Common myeloid progenitor, CD34-positive (primary cell): Measurements from ENCODE around the gene MATN1.
"Not testable (repeated sequence)": the region's sequence is repeated elsewhere in the genome, so short reads cannot be mapped to it uniquely, and the experiment has no call there.

ENCODE experiments used
- CTCF ChIA-PET: fragments of 350-600 bp; sonication (Branson Sonifier 250); formaldehyde crosslinking; loops from one replicate; lab custom pipeline; 2021; ENCODE audit warnings: antibody characterized with exemption; lab: Charles Lee
- POLR2A ChIA-PET: fragments of 350-600 bp; sonication (Branson Sonifier 250); formaldehyde crosslinking; loops from one replicate; lab custom pipeline; 2021; ENCODE audit warnings: antibody characterized with exemption; lab: Charles Lee
- DNase-seq, 3 donors: peaks; one replicate each; pipeline versions ENCODE4 v3.0.0 to v3.0.0-alpha.2; 2013
- H3K27ac ChIP-seq, 2 experiments: 1 replicate in 1 of 2; 2 replicates in 1 of 2; pipeline ENCODE4 v1.7.0; 2013; ENCODE audit warnings: inconsistent platforms in 2 of 2, low read length in 2 of 2, mild to moderate bottlenecking in 2 of 2, low read depth in 1 of 2, moderate library complexity in 1 of 2; ENCODE audit not compliant: severe bottlenecking in 2 of 2, insufficient read depth in 1 of 2, poor library complexity in 1 of 2
- H3K27me3 ChIP-seq, 5 experiments: replicated peaks in 2 of 5; 1 replicate in 3 of 5; 2 replicates in 2 of 5; pipeline versions ENCODE4 v1.6.1 to v1.7.0; 2013; ENCODE audit warnings: low read length in 4 of 5, mild to moderate bottlenecking in 2 of 5, moderate library complexity in 2 of 5, inconsistent platforms in 1 of 5; ENCODE audit not compliant: insufficient read depth in 5 of 5, control insufficient read depth in 4 of 5
- H3K36me3 ChIP-seq, 4 experiments: 1 replicate in 2 of 4; 2 replicates in 2 of 4; pipeline versions ENCODE4 v1.6.1 to v1.7.0; 2013; ENCODE audit warnings: low read length in 3 of 4, control low read depth in 1 of 4, mild to moderate bottlenecking in 1 of 4; ENCODE audit not compliant: control insufficient read depth in 4 of 4, insufficient read depth in 4 of 4
- H3K4me1 ChIP-seq, 4 experiments: 1 replicate in 3 of 4; 2 replicates in 1 of 4; pipeline versions ENCODE4 v1.6.1 to v1.7.1; 2013; ENCODE audit warnings: low read length in 3 of 4, mild to moderate bottlenecking in 3 of 4, control low read depth in 1 of 4, inconsistent platforms in 1 of 4, moderate library complexity in 1 of 4; ENCODE audit not compliant: control insufficient read depth in 4 of 4, insufficient read depth in 4 of 4; ENCODE audit errors: control extremely low read depth in 1 of 4
- H3K4me3 ChIP-seq, 7 experiments: 1 replicate in 4 of 7; 2 replicates in 3 of 7; pipeline versions ENCODE4 v1.5.1 to v1.7.0; 2013; ENCODE audit warnings: mild to moderate bottlenecking in 7 of 7, low read length in 6 of 7, moderate library complexity in 6 of 7, inconsistent platforms in 2 of 7, low read depth in 2 of 7, control low read depth in 1 of 7; ENCODE audit not compliant: insufficient read depth in 4 of 7, control insufficient read depth in 1 of 7; ENCODE audit errors: extremely low read depth in 1 of 7
- H3K9me3 ChIP-seq, 5 experiments: 1 replicate in 4 of 5; 2 replicates in 1 of 5; pipeline versions ENCODE4 v1.6.1 to v1.7.1; 2013; ENCODE audit warnings: low read length in 4 of 5, mild to moderate bottlenecking in 2 of 5, inconsistent platforms in 1 of 5, low read depth in 1 of 5, moderate library complexity in 1 of 5; ENCODE audit not compliant: control insufficient read depth in 4 of 5, insufficient read depth in 2 of 5; ENCODE audit errors: control extremely low read depth in 1 of 5
- WGBS: methylation state at CpG from one replicate; pipeline ENCODE4 v1.1.5; 2013; ENCODE audit not compliant: insufficient coverage; 5-methylcytosine and 5-hydroxymethylcytosine counted together

The MATN1 gene

DNA sequence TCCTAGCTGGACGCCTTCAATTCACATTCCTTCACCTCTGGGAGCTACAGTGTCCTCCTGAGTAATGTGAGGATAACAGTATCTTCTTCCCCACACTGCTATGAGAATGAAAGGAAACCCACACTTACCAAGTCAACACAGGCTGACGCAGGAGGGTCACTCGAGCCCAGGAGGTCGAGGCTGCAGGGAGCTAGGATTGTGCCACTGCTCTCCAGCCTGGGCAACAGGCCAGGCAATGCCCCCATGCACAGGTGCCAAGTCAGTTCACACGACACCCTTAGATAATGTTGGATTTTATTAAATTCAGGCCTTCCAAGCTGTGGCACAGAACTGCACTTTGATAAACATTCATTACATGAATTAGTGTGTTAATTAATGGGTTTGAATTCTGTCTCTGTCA is 31.9 kb downstream of the MATN1 start:
- peaks cover 0 to 43% (median 9%) of the 10 kb centered on the region in 5 experiments for H3K27me3 ChIP-seq
- POLR2A ChIA-PET = no interaction called here
- WGBS = 58% methylated on average over 4 of the region's 5 CpGs

DNA sequence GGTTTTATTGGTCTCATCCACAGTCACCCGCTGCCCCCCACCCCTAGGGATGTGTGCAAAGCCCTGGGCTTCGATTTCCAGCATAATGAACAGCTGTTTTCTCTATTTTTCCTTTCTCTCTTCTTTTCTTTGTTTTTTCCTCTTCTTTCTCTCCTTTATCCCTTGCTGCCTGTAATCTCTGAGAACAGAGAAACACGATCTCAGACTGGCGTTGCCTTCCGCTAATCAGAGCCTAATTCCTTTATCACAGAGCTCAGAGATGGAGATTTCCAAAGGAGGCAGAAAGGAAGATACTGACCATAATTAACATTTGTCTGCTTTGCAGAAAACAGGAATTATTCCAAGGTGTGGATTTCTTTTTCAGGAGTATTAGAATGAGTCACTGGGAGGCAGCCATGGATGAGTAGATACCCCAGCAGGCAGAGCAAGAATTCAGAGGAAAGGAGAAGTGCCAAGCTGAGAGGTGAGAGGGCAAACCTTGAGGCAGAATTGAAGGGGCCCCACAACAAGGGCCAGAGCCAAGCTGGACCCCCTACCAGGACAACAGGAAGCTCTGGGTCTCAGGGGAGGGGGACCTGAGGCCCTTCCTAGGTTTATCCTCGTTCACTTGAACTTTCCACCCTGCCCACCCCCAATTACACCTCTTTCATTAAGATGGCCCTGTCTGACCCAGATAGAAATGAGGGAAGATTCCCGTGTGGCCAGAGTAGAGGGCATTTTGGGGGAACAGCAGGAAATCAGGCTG is 33.3 kb downstream of the MATN1 start:
- ChIA-PET POLR2A (no interaction called here), CTCF (no interaction called here)
- Histone ChIP-seq H3K4me1 (peaks cover 0 to under 1% (median 0%) of the 10 kb centered on the region in 4 experiments), H3K9me3 (no peaks in the 10 kb centered on the region), H3K4me3 (no peak overlapping the region), H3K27ac (no peak overlapping the region), H3K36me3 (no peaks in the 10 kb centered on the region), H3K27me3 (peaks cover 0 to 57% (median 19%) of the 10 kb centered on the region in 5 experiments)
- WGBS = 63% methylated on average over 3 of the region's 7 CpGs
- no peak for DNase-seq

More for the DNA sequence above, 31.9 kb downstream of the MATN1 start:
- DNase-seq = no peak
- Histone ChIP-seq H3K27ac (no peak overlapping the region), H3K4me3 (no peak overlapping the region), H3K36me3 (no peaks in the 10 kb centered on the region), H3K9me3 (no peaks in the 10 kb centered on the region), H3K4me1 (peaks cover 0 to 2% (median 0%) of the 10 kb centered on the region in 4 experiments)
- CTCF ChIA-PET = no interaction called here

DNA sequence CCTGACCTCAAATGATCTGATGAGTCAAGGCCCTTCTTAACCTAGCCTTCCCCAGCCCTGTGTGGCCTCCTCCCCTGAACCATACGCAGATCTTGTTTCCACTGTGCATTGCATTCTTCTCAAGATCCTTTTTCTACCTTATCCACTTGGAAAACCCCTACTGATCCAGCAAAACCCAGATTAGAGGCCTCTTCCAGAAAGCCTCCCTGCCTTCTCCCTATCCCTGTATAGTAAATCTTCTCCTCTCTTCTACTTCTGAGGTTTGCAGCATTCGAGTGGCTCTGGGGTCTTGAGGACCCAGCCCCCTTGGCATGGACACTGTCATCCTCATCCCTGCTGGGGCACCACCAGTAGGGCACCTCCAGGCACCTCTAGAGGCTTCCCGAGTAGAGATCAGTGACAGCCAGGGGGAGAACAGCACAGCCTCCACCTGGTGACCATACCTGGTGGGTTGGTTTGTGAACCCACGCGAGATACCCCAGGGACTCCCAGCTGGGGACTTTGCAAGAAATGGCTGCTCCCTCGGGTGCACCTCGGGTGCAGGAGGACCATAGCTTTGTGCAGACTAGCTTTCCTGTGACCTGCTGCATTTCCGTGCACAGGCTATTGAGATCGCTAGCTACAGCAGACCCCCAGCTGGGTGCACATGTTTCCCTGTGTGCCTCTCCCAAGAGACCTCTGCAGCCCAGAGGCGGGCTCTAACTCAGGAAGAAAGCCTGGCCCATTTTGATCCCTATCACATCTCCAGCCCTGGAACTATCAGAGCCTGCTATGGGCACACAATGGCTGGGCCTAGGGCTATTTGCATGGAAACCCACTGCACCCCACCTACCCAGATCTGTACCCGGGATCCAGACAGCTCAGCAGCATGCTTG is 34.2 kb downstream of the MATN1 start:
- no peak overlapping the region for H3K4me3 ChIP-seq
- H3K27ac ChIP-seq = no peak overlapping the region
- DNase-seq = no peak
- 82% methylated on average over 11 of the region's 11 CpGs for WGBS
- peaks cover 0 to 66% (median 25%) of the 10 kb centered on the region in 5 experiments for H3K27me3 ChIP-seq
- peaks cover 0 to 5% (median 0%) of the 10 kb centered on the region in 4 experiments for H3K4me1 ChIP-seq
- CTCF ChIA-PET = no interaction called here
- H3K36me3 ChIP-seq = no peaks in the 10 kb centered on the region
- H3K9me3 ChIP-seq = no peaks in the 10 kb centered on the region
- POLR2A ChIA-PET = no interaction called here

DNA sequence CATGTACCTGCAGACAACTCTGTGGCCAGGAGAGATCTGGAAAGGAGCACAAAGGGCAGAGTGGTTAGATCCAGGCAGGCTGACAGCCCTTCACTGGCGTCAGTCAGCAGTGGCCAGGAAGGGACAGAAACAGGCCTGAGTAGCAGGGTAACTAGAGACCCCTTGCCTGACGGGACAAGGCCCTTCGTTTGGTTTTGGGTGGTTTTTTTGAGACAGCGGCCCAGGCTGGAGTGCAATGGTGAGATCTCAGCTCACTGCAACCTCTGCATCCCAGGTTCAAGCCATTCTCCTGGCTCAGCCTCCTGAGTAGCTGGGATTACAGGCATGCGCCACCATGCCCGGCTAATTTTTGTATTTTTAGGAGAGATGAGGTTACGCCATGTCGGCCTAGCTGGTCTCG is 34.9 kb downstream of the MATN1 start:
- peaks cover 0 to 72% (median 29%) of the 10 kb centered on the region in 5 experiments for H3K27me3 ChIP-seq
- H3K27ac ChIP-seq, H3K36me3 ChIP-seq, DNase-seq, H3K9me3 ChIP-seq, CTCF ChIA-PET, H3K4me1 ChIP-seq, H3K4me3 ChIP-seq: not testable (repeated sequence)
- POLR2A ChIA-PET = interaction anchor here (0.6 kb wide), 1 partner anchor 83 kb away, joined by 3 read pairs; no protein-coding TSS in a partner anchor
- WGBS = 97% methylated on average over 9 of the region's 9 CpGs

DNA sequence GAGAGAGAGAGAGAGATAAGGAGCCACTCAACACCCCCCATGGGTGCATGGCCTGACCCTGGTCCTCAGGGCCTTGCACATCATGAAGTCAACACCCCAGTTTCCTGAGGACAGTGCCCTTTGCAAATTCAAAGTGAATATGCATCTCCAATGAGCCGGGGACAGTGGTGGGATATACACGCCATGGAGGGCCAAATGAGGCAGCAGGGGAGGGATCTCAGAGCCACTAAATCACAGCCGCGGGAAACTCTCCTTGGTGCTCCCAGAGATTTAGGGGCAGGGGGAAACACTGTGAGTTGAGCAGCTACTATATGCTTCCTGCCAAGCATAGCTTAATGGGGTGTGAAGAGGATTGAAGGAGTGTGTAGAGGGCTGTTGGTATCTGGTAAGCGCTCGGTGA is 35.5 kb downstream of the MATN1 start:
- Histone ChIP-seq H3K36me3 (no peaks in the 10 kb centered on the region), H3K4me3 (no peak overlapping the region), H3K9me3 (no peaks in the 10 kb centered on the region), H3K27ac (no peak overlapping the region), H3K27me3 (peaks cover 2 to 72% (median 33%) of the 10 kb centered on the region in 5 experiments), H3K4me1 (peaks cover 0 to 5% (median 0%) of the 10 kb centered on the region in 4 experiments)
- no peak for DNase-seq
- CTCF ChIA-PET = no interaction called here
- WGBS = 95% methylated on average over 4 of the region's 6 CpGs
- POLR2A ChIA-PET = interaction anchor here (0.6 kb wide), 1 partner anchor 82 kb away, joined by 3 read pairs; no protein-coding TSS in a partner anchor

DNA sequence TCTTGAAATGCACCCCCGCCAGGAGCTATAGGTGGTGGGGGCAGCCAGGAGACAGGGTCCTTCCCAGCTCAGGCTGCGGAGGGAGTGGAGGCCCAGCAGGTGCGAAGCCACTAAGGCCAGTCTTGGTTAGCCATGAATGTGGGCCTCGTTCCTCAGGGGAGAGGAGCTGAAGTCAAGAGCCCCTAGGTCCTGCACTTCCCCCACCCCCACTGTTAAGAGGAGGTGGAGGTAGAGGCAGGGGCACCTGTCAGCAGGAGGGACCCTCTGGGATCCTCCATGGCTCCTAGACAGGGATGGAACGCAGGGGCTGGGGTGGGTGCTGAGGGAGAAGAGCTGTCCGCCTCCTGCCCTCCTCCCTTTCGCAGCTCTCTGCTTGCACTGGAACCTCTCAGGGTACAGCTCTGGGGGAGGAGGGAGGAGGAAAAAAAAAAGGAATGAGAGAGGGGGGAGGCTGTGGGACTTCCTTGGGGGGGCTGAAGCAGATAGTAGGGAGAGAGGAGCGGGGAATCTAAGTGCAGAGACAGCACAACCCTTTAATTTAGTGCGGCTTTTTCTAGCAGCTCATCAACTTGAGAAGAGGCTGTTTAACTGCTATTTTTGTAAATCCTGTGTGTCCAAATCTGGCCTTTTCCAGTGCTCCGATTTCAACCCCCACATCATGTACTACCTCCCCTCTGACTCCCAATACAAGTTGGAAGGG is 37.0 kb downstream of the MATN1 start:
- WGBS = 67% methylated on average over 4 of the region's 10 CpGs
- no peak overlapping the region for H3K27ac ChIP-seq
- DNase-seq = no peak
- H3K27me3 ChIP-seq = peaks cover 5 to 83% (median 36%) of the 10 kb centered on the region in 5 experiments
- ChIA-PET CTCF (no interaction called here), POLR2A (no interaction called here)
- peaks cover 0 to 5% (median 0%) of the 10 kb centered on the region in 4 experiments for H3K4me1 ChIP-seq
- no peak overlapping the region for H3K4me3 ChIP-seq
- H3K36me3 ChIP-seq = no peaks in the 10 kb centered on the region
- H3K9me3 ChIP-seq = no peaks in the 10 kb centered on the region
